GM18868 (cell line): Measurements from ENCODE around the gene CDKN2D.

Experiments
- ATAC-seq: cut with Tn5 transposase; IDR thresholded peaks from one replicate; pipeline ENCODE4 v1.9.1; 2021; ENCODE audit warnings: mild to moderate bottlenecking, moderate library complexity; ENCODE audit not compliant: unreplicated experiment

The CDKN2D gene

DNA sequence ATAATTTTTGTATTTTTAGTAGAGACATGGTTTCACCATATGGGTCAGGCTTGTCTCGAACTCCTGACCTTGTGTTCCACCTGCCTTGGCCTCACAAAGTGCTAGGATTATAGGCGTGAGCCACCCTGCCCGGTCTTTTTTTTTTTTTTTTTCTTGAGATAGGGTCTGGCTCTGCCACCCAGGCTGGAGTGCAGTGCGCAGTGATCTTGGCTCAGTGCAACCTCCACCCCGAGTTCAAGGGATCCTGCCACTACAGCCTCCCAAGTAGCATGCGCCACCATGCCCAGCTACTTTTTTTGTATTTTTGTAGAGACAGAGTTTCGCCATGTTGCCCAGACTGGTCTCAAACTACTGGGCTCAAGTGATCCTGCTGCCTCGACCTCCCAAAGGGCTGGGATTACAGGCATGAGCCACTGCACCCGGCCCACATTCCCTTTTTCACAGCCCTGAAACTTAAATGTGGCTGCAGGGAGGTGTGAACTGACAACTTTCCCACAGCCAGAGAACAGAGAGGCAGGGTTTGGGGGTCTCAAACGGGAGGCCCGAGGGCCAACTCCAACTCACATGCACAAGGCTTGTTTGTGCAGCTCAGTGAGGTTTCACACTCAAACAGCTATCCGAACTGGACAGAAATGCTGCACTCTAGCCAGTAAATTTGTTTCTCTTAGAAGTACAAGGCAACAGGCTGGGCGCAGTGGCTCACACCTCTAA lies 47.2 kb downstream of the CDKN2D start:
- ATAC-seq = no peak

DNA sequence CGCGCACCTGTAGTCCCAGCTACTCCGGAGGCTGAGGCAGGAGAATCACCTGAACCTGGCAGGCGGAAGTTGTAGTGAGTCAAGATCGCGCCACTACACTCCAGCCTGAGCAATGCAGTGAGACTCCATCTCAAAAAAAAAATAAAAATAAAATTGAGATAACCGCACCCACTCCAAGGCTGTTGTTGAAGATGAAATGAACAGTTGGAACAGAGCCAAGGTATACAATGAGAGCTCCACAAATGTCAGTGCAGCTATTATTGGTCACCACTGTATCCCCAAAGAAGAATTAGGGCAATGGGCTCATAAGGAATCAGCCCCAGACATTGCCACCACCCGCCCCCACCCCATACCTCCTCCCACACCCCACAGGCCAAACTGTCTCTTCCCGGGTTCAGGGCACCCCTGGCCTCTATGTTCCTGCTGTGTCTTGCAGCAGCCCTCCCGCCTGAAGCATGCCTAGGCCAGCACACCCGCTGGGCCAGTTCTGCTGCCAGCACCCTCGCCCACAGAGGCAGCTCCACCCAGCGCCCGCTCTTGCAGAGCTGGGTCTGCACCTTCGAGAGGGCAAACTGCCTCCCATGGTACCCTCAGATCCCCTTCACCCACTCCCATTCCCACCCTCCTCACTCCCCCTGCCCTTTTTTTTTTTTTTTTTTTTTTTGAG lies 48.0 kb downstream of the CDKN2D start:
- no peak for ATAC-seq

DNA sequence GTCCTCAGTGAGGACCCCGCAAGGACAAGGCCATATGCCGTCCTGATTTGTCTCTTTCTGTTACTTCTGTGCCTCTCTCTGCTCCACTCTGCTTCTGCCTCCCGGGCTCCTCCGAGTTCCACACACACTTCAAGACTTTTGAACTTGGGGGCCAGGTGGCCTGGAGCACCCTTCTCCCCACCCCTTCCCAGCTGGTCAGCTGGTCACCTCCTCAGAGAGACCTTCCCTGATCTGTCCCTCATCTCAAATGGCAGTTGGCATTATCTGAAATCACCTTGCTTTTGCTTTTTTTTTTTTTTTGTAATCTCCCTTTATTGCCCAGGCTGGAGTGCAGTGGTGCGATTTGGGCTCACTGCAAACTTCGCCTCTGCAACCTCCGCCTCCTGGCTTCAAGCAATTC lies 49.4 kb downstream of the CDKN2D start:
- ATAC-seq = no peak

DNA sequence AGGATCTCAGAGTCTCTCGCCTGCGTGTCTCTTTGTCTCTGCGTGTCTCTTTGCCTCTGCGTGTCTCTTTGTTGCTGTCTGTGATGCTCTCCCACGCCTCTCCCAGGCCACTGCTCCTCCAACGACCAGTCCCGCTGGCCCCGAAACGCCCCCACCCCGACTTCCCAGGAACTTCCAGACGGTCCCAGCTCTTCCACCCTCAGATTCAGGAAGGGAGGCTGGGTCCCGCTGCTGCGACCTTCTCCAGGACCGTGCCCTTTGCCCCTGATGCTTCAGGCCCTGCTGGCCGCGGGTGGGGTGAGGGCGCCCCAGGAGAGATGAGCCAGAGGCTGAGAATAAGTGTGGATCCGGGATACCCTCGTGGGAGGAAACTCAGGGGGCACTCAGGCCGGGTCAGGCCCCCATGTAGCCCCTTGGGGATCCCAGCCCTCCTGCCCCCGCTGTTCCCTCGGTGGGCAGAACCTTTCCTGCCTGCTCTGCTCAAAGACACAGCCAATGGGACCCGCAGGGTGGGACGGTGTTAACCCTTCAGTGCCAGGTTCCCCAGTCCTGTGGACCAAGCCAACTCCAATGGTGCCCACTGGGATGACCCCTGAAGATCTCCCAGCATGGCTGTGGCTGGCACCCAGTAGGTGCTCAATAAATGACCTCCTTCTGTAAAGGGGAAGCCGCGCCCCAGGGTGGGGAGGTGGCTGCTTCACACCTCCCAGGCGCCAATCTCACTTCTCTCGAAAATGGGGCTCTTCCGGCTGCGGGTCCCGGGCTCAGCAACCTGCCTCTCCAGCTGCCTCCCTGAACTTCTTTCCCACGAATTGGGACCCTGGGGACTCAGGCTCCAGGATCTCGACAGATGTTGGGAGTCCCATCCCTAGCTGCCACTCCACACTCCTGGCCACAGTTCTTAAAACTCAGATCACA lies 50.1 kb downstream of the CDKN2D start:
- no peak for ATAC-seq

DNA sequence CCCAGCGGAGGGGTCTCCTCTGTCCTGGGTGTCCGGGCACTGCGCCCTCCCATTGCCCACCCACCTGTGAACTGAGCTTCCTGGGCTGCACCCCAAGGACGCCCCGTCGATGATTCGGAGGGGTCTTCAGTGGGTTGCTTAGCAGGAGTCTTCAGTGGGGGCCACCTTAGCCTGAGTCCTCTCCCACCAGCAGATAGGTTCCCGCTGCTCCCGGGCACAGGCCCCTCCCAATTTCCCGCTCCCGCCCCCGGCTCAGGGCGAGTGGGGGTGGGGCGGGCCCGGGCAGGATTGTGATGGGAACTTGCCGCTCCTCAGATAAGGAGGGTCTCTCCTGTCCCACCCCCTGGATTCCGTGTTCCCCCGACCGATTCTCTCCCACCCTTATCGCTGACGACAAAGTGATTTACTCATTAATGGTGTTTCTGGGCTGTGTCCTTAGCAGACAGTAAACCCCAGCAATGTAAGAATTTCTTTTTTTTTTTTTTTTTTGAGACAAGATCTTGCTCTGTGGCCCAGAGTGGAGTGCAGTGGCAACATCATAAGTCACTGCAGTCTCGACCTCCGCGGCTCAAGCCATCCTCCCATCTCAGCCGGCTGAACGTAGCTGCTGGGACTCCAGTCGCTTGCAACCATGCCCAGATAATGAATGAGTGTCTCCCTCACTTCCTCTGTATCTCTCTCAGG lies 50.9 kb downstream of the CDKN2D start:
- no peak for ATAC-seq

DNA sequence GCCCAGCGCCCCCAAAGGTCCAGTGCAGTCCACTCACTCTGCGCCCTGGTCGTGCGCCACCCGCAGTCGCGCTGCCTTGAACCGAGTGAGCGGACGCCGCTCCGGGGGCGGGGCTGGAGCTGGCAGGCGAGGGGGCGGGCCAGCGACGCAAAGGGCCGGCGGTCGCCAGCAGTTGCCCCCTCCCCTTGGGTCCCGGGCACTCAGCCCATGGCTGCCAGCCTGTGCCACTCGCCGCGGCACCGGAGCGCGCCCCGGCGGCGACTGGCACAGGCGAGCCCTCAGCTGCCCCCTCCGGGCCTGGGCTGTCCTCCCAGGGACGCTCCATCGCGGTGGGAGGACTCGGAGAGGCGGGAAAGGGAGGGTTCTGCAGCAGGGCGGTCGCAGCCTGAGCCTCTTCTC lies 51.4 kb downstream of the CDKN2D start, which contains the start of gene S1PR5:
S1PR5 (minus strand) TSS at position 87 of the 399 bp plus-strand sequence. CDS start 2,436 bp downstream, outside the sequence.
- ATAC-seq = no peak

DNA sequence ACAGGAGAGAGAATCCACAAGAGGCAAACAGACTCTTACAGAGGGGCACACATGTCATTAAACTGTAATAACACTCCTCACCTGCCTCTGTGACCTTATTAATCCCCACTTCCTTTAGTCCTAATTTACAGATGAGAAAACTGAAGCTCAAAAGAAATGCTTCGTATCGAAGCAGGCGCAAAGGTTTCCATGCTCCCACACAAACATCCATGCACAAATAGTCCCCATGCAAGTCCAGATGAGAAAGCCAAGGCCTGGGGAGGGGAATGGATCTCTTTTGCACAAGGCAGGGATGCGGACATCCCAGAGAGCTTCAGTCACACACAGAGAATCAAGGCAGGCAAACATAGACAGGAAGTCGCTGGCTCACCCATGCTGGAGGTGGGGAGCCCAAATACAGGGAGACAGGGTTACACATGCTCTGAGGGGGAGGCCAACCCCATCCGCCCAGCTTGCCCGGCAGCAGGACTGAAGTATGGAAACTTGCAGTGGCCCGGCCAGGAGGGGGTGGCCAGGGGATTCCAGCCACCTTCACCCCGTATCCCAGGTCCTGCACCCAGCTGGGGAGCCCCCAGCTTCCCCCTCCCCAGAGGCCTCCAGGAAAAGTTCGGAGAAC lies 52.0 kb downstream of the CDKN2D start:
- no peak for ATAC-seq
